B cell (primary cell): ENCODE measurements around the gene ZMYND10.

ENCODE experiments used
- EZH2 ChIP-seq: IDR thresholded peaks from 2 replicates; pipeline ENCODE4 v1.6.1; 2012; ENCODE audit warnings: borderline replicate concordance, low read depth, mild to moderate bottlenecking, moderate library complexity, low read length; ENCODE audit not compliant: insufficient read depth, poor library complexity, severe bottlenecking
- TF ChIP-seq, protein P1 (sequence below): fragments of 200-600 bp; IDR thresholded peaks from one replicate; pipeline ENCODE4 v1.8.0; 2022; ENCODE audit warnings: antibody characterized with exemption, mild to moderate bottlenecking

DNA sequence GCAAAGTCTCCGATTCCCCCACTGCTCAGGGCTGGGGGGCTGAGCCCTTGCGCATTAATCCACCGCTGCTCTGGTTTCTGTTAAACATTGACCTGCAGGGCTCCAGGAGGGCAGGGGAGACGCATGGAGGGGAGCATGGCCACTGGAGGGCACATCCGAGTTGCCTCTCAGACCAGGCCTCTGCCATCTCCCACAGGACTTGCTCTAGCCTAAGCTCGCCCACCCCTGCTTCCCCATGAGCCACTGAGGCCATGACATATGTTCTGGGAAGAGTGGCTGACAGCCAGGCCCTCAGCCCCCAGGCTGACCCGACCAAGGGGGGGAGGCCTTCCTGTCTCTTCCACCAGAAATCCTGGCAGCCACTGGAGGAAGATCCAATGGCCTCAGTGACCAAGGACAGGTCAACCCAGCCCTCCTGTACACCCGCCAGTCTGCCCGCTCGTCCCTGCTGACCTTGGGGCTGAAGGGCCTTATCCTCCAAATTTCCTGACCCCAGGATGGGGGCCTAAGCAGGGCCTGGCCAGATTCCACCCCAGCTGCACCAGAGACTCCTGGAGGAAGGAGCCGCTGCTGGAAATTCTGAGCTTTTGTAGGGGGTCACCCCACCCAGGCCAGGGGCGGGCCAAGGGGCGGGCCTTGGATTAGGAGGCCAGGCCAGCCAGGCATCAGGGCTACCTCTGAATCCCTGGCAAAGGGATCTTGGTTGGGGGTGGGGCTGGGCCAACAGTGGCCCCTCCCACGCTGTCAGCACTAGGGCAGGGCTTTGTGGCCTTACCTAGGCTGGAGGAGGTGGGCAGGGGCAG, 42.3 kb downstream of the ZMYND10 start, which contains the start of gene HYAL1:
- TF ChIP-seq, protein P1, sequence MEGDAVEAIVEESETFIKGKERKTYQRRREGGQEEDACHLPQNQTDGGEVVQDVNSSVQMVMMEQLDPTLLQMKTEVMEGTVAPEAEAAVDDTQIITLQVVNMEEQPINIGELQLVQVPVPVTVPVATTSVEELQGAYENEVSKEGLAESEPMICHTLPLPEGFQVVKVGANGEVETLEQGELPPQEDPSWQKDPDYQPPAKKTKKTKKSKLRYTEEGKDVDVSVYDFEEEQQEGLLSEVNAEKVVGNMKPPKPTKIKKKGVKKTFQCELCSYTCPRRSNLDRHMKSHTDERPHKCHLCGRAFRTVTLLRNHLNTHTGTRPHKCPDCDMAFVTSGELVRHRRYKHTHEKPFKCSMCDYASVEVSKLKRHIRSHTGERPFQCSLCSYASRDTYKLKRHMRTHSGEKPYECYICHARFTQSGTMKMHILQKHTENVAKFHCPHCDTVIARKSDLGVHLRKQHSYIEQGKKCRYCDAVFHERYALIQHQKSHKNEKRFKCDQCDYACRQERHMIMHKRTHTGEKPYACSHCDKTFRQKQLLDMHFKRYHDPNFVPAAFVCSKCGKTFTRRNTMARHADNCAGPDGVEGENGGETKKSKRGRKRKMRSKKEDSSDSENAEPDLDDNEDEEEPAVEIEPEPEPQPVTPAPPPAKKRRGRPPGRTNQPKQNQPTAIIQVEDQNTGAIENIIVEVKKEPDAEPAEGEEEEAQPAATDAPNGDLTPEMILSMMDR: no peak
- no peak for TF ChIP-seq EZH2
